Glomerular endothelial cell (primary cell): ENCODE data around the gene TCHP. TPM values are rescaled to one million over a fixed set of nuclear protein-coding genes. Genes with fewer than 3 reads are reported as not detected.
A peak's percentile ranks its signal among the peaks of the same experiment; 100 is the strongest.
"Not testable (repeated sequence)": the region's sequence is repeated elsewhere in the genome, so short reads cannot be mapped to it uniquely, and the experiment has no call there.

Experiments used
- DNase-seq: peaks from one replicate; pipeline ENCODE4 v3.0.0-alpha.2; 2011; ENCODE audit warnings: low read depth, low spot score; ENCODE audit errors: extremely low read depth
- total RNA-seq: library from RNA; depleted of rRNA; stranded (reverse); fragments of >200 nt; gene quantifications from 2 replicates; pipeline ENCODE4 v1.2.3, GENCODE V29; 2015

Gene TCHP
- total RNA-seq, 1 donor from 2014 or later: 23.2 TPM

DNA sequence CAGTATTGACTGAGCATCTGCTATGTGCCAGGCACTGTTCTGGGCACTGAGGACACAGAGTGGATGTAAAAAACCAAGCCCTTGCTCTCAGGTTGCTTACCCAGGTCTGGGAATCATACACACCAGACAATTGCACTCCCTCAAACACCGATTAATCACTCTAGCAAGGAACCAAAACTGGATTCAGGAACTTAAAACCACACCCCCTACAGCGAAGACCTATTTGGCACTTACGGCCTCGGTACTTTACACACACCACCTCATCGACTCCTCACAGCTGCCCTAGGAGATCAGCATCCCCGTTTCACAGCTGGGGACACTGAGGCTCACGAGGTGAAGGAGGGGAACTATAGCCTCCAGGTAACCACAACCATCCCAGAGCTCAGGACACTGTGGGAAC, 21.3 kb upstream of the TCHP start:
- no peak for DNase-seq

DNA sequence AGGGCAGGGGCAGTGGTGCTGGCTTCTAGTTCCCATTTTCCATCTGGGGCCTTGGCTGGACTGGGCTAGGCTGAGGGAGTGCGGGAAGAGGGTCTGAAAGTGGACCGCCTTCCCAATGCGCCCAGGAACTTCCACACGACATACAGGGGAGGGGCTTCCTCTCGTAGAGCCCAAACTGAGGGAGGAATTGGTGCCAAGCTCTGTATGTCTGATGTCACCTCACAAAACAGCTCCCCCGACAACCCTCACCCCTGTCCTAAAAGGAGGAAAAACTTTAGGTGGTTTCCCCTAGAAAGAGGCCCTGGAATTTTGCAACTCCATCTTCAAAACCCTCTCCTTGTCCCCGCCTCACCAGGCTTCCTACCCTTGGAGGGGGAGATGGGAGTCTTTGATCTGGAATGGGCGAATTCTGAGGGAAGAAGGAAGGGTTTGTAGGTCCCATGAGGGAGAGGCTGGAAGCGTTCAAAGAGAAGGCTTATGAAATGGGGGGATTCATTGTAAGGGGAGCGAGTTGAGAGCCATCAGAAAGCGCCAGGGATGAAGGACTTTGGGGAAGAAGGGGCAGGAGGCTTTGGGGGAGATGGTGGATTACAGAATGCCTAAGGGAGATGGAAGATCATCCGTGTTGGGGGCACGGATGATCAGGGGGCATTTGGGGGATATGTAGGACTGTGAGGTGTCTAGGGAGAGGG, 20.6 kb upstream of the TCHP start:
- no peak for DNase-seq

DNA sequence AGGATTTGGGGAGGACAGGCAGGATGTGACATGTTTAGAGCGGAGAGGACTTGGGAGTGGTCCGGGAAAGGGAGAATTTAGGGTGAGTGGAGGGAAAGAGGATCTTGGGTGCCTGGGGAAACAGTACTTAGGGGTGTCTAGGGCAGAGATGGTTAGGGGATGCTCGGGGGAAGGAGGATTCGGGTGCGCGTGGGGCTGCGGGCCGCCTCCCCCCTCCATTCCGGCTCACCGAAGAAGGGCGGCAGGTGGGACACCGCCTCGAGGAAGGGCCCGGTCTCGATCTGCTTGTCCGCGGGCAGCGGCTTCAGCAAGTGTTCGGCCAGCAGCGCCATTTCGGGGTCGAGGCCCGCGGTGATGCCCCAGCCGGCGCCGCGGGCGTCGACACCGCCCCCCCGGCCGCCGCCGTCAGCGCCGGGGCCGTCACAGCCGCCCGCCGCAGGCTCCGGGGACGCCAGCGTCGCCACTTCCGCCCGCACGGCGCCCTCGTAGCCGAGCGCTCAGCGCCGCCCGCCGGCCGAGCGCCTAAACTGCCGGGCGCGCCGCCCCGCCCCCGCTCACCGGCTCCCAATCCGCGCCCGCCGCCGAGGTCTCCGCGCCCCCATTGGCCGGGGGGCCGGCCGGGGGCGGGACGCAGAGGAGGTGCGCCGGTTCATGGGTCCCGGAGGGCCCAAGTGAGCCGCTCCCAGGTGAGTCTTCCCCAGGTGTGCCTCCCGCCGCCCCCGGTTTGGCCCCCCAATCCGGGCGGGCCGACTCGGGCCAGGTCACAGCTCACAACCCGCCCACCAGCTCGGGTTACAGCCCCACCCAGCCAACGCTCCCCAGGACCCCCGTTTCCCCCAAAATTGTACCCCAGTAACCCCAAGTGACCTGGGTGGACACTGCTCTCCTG, 19.8 kb upstream of the TCHP start, which contains the start of gene GLTP:
TSS of gene GLTP (minus strand) at position 499 of the 889 bp plus-strand sequence. CDS start at position 332, 167 bp downstream.
- no peak for DNase-seq

DNA sequence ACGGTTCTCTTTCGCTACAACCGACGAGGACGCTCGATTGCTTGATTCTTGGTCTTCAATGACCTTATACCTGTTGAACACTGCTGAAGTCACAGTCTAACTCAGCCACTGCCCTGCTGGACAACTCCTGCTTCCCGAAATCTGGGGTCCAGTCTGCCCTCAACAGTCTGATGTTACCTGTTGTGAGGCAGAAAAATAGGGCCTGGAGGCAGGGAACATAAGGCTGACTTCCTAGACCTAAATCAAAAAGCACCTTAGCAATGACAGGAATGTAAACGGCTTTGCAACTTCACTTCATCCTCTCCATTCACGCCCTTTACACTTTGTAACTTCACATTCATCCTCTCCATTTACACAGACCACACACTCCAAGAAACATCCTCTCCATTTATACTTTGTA, 19.1 kb upstream of the TCHP start:
- no peak for DNase-seq

DNA sequence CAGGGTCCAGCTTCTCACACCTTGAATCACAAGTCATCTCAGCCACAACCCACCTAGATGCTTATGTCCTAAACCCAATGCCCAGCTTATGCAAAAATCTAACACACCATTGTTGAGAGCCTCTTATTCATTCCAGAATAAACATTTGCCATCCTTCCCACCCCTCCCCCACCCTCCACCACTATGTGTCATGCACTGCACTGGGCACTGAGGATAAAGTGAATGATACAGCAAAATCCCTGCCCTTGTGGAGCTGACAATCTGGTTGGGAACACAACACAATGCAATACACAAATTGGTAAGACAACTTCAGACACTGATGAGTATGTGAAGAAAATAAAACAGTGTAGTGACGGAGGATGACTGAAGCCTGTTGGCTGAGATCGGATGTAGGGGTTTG, 18.3 kb upstream of the TCHP start:
- no peak for DNase-seq

DNA sequence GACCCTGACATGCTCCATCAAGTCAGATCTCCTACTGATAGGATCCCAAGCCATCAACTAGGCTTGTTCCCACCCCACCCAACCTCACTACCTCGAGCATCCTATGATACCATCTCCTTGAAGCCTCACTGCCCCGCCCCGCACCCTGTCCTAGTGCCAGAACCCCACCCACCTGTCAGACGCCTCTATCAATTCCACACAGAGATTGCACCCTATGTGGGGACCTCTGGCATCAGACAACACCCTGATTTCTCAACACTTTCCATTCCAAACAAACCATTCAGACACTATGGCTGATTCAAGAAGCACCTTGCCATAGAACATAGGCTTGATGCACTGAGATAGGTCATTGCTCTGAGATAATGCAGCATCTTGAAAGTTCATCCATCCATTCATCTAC, 16.6 kb upstream of the TCHP start:
- no peak for DNase-seq

DNA sequence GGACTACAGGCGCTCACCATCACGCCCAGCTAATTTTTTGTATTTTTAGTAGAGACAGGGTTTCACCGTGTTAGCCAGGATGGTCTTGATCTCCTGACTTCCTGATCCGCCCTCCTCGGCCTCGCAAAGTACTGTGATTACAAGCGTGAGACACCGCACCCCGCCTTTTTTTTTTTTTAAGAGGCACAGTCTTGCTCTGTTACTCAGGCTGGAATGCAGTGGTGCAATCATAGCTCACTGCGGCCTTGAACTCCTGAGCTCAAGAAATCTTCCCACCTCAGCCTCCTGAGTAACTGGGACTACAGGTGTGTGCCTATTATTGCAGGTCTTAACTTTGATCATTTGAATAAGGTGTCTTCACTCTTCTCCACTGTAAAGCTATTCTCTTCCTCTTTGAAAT, 14.5 kb upstream of the TCHP start:
- no peak for DNase-seq

DNA sequence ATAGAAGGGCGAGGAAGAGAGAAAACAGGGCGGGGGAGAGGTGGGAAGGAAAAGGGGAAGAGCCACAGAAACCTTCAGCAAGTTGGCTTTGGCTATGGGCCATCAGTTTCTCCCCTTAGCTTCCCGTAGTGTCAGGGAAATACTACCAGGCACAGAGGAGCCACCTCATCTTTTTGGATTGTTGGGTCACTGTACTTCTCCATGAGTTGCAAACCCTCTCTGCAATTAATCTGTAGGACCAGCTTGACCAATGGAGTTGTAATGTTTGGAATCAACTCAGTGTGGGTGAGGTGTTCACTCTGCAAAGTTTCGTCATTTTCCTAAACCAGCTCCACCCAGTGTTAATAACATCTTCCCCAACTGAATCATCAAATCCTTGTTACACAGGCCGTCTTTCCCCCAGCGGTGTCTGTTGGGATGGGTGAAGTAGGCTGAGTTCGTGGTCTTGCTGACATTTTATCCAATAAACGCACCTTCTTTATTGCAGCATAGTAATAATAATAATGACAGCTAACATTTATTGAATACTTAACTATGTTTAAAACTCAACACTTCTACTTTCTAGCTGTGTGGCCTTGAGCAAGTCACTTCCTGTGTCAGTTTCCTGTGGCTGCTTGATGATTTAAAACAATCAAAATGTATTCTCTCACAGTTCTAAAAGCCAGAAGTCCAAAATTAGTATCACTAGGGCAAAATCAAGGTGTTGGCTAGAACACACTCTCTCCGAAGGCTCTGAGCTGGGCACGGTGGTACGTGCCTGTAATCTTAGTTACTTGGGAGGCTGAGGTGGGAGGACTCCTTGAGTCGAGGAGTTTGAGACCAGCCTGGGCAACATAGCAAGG, 11.7 kb upstream of the TCHP start:
- DNase-seq: peak; percentile 56

DNA sequence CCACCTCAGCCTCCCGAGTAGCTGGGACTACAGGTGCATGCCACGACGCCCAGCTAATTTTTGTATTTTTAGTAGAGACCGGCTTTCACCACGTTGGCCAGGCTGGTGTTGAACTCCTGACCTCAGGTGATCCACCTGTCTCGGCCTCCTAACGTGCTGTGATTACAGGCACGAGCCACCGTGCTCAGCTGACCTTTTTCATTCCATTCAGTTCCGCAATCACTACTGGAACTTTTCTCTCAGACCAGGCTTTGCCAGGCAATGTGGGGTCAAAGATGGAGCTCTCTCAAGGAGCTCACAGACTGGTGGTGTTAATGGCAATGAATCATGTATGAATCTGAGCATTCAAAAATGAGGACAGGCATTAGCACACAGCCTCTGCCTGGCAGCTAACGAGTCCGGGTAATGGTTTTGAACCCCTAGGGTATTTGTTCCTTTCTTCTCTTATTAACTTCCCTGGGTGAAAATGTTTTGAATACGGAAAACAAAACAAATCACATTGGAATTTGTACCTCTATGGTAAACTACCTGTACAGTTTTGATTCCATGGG, 9.4 kb upstream of the TCHP start:
- DNase-seq: no peak

DNA sequence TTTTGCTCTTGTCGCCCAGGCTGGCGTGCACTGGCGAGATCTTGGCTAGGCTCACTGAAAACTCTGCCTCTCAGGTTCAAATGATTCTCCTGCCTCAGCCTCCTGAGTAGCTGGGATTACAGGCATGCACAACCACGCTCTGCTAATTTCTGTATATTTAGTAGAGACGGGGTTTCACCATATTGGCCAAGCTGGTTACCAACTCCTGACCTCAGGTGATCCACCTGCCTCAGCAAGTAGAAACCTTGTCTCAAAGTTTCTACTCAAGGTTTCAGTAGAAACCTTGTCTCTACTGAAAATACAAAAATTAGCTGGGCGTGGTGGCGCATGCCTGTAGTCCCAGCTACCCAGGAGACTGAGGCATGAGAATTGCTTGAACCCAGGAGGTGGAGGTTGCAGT, 8.3 kb upstream of the TCHP start:
- not testable (repeated sequence) for DNase-seq

DNA sequence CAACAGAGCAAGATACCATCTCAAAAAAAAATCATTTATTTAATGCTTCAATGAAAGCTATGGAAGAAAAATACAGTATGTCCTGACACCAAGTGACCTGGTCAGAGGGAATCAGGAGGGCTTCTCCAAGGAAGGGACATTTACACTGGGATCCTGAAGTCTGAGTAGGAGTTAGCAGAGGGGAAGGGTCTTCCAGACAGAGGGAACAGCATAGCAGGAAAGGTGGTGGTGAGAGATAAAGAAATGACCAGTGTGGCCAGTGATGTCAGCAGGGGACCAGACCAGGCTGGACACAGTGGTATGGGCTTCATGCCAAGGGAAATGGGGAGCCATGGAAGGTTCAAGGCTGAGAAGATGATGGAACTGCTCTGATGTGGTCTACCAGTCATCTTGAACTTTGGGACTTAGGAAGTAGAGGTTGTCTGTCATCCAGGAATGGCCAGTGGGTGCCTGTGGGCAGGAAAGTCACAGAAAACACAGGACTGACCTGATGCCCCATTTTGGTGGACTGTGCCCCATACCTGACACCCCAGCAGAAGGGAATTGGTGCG, 7.8 kb upstream of the TCHP start:
- no peak for DNase-seq

DNA sequence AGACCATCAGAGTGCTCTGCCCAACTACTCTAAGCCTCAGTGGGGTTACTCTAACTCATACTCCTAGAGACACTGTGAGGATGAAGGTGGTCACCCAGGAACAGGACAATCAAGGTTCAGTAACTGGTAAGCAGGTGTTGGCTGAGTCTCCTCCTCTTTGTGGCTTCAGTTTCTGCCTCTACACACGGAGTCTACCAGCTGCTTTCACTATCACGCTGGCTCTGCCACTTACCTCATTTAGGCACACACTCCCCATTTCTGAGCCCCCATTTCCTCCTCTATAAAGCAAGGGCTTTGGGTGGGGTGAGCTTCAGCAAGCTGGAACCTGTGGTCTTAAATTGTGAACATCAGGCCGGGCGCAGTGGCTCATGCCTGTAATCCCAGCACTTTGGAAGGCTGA, 7.3 kb upstream of the TCHP start:
- DNase-seq: no peak

DNA sequence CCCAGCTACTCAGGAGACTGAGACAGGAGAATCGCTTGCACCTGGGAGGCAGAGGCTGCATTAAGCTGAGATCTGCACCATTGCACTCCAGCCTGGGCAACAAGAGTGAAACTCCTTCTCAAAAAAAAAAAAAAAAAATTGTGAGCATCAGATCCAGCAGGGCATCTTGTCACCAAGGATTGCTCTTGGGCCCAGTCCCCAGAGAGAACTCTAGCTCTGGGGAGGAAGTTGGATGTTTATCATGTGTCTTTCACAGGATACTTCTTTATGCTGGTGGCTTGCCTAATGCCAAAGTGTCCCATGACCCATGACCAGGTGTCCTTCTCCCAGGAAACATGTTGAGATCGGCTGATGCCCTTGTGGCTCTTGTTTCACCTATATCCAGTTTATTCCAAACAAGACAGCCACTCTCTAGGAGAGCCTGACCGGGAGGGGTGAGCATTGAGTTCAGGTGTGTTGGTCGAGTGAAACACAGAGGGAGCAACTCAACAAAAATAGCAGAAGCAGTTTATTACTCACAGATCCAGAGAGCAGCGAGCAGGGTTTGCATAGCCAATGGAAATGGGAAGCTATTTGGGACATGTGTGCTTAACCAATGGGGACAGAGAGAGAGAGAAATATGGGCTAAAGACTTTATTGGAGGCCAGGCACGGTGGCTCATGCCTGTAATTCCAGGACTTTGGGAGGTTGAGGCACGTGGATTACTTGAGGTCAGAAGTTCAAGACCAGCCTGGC, 6.6 kb upstream of the TCHP start:
- DNase-seq: no peak

DNA sequence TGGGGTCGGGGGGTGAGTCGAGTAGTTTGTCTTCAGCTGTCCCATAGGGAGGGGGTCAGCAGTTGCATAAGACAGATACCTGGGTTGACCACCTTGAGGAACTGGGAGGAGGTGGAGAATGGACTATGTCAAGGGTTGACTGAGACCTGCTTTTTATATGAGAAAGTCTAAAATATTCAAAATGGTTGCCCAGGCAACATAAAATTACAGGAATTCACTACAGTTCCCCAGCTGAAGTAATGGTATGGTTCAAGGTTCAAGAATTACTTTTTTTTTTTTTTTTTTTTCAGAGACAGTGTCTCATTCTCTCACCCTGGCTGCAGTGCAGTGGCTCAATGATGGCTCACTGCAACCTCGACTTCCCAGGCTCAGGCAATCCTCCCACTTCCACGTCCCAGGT, 5.1 kb upstream of the TCHP start:
- no peak for DNase-seq

DNA sequence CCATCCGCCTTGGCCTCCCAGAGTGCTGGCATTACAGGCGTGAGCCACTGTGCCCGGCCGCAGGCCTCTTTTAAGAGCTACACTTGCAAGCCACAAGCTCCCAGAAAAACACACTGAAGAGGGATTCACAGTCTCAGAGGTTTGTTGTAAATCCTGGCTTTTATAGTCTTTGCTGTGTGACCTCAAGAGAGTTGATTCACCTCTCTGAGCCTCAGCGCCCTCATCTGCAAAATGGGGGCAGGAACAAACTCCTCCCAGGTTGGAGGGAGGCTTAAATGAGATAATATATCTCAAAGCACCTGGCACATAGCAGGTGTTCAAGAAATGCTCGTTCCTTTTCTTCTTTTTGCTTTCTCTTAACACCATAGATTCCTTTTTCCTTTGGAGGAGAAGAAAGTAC, 3.9 kb upstream of the TCHP start:
- no peak for DNase-seq

DNA sequence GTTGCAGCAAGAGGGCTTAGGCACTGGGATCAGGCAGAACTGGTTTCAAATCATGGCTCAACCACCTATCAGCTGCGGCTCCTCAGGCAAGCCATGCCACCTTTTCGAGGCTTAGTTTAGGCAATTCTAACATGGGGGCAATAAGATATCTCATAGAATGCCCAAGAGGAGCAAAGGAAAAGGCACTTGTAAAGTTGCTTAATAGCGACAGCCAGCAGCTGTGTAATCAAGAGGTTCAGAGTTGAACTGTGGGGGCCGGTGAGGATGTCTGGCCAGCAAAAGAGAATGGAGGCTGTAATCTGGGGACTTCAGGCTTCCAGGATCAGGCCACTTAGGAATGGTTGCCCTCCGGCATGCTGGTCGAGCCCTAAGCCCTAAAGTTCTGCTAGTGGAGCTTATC, 3.0 kb upstream of the TCHP start:
- no peak for DNase-seq

DNA sequence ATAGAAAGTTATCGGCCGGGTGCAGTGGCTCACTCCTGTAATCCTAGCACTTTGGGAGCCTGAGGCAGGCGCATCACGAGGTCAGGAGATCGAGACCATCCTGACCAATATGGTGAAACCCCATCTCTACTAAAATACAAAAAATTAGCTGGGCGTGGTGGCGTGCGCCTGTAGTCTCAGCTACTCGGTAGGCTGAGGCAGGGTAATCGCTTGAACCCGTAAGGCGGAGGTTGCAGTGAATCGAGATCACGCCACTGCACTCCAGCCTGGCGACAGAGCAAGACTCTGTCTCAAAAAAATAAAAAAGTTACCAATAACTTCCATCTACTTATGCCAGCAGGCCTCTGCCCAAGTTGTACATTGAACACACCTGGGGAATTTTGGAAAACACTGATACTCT, 729 bp upstream of the TCHP start:
- not testable (repeated sequence) for DNase-seq

DNA sequence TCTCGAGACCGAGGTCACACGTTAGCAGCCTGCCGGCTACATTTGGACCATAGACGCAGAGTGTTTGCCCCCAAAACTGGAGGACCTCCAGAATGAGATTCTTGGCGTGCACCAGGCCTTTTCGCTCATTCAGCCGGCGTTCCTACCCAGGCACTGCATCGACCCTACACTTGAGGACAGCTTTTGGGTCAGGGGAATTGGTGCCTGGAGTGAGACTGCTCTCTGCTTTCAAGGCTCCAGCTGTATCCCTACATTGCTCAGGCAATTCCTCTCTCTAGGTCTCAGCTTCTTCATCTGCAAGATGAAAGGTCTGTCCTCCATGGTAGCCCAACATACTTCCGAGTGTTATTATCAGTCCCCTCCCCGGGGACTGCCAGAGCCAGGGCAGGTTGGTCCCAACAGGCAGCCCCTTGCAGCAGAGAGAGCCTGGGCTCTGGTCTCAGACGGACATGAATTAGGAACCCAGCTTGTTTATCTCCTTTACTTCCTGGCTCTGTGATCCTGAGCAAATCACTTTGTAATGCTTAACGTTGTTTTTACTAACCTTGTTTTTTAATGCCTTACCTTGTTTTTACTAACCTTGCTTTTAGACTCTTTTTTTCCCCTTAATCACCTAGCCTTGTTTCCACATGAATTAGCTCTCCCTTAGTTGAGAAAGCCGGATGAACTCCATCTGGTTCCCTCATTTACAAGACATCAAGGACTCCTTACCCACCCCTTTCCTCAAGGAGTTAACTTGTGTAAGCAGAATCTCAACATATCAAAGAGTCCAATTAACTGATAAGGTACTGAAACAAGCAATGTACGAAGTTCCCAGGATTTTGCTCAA, 892 bp downstream of the TCHP start:
- no peak for DNase-seq

DNA sequence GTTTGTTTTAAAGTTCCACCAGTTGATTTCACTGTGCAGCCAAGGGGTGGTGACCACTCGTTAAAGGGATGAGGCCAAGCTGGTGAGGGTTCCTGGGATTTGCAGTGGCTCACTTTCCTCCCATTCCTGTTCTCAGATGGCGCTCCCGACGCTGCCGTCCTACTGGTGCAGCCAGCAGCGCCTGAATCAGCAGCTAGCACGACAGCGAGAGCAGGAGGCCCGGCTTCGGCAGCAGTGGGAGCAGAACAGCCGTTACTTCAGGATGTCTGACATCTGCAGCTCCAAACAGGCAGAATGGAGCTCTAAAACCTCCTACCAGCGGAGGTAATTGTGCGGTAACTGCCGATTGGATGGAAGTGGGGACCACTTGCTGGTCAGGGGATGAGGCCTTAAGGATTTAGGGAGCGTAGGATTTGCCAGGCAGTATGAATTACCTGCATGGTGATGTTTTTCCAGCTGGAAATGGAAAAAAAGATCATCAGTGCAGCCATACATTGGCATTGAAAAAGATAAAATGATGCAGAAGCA, 2.9 kb downstream of the TCHP start:
- no peak for DNase-seq
